ENCODE measurements around the gene PCDHGB6. TPM values are rescaled to one million over a fixed set of nuclear protein-coding genes. Genes with fewer than 3 reads are reported as not detected.

PCDHGB6 gene
- total RNA-seq, 1 experiment from 2014 or later = 0.09 TPM

Other genes starting within 250 kb of the PCDHGB6 start
- gene PCDHB7, start 235.4 kb upstream of the PCDHGB6 start, total RNA-seq (2022; extraction: Qiagen RNA extraction; ENCODE audit: low read depth) = not detected in 5 replicates
- 0.24 to 0.35 TPM (median 0.29 TPM) in 5 replicates for gene PCDHB8, start 230.2 kb upstream of the PCDHGB6 start, total RNA-seq (2022; extraction: Qiagen RNA extraction; ENCODE audit: low read depth)
- gene PCDHB16, start 225.6 kb upstream of the PCDHGB6 start, total RNA-seq (2022; extraction: Qiagen RNA extraction; ENCODE audit: low read depth) = 0.04 to 0.19 TPM (median 0.06 TPM) in 5 replicates
- gene PCDHB9, start 220.9 kb upstream of the PCDHGB6 start, total RNA-seq (2022; extraction: Qiagen RNA extraction; ENCODE audit: low read depth) = 0.05 to 0.12 TPM in 2 of 5 replicates, not detected in the others
- 0.04 to 0.06 TPM (median 0.05 TPM) in 3 of 5 replicates, not detected in the others for gene PCDHB10, start 215.7 kb upstream of the PCDHGB6 start, total RNA-seq (2022; extraction: Qiagen RNA extraction; ENCODE audit: low read depth)
- gene PCDHB11, start 208.4 kb upstream of the PCDHGB6 start, total RNA-seq (2022; extraction: Qiagen RNA extraction; ENCODE audit: low read depth) = 0.07 to 0.12 TPM (median 0.11 TPM) in 3 of 5 replicates, not detected in the others
- gene PCDHB12, start 199.3 kb upstream of the PCDHGB6 start, total RNA-seq (2022; extraction: Qiagen RNA extraction; ENCODE audit: low read depth) = 0.02 TPM in 1 of 5 replicates, not detected in the others
- 0.05 to 0.09 TPM (median 0.06 TPM) in 5 replicates for gene PCDHB13, start 194.1 kb upstream of the PCDHGB6 start, total RNA-seq (2022; extraction: Qiagen RNA extraction; ENCODE audit: low read depth)
- 0.05 to 0.15 TPM (median 0.08 TPM) in 5 replicates for gene PCDHB14, start 184.7 kb upstream of the PCDHGB6 start, total RNA-seq (2022; extraction: Qiagen RNA extraction; ENCODE audit: low read depth)
- gene PCDHB15, start 162.6 kb upstream of the PCDHGB6 start, total RNA-seq (2022; extraction: Qiagen RNA extraction; ENCODE audit: low read depth) = 0.05 to 0.06 TPM in 2 of 5 replicates, not detected in the others
- not detected in 5 replicates for gene SLC25A2, start 104.0 kb upstream of the PCDHGB6 start, total RNA-seq (2022; extraction: Qiagen RNA extraction; ENCODE audit: low read depth)
- gene TAF7, start 87.2 kb upstream of the PCDHGB6 start, total RNA-seq (2022; extraction: Qiagen RNA extraction; ENCODE audit: low read depth) = 67.8 to 84.2 TPM (median 73.3 TPM) in 5 replicates
- gene PCDHGA1, start 77.5 kb upstream of the PCDHGB6 start, total RNA-seq (2022; extraction: Qiagen RNA extraction; ENCODE audit: low read depth) = 0.37 to 0.48 TPM (median 0.40 TPM) in 5 replicates
- gene PCDHGA2, start 69.3 kb upstream of the PCDHGB6 start, total RNA-seq (2022; extraction: Qiagen RNA extraction; ENCODE audit: low read depth) = 0.66 to 0.87 TPM (median 0.76 TPM) in 5 replicates
- gene PCDHGA3, start 64.2 kb upstream of the PCDHGB6 start, total RNA-seq (2022; extraction: Qiagen RNA extraction; ENCODE audit: low read depth) = 0.02 to 0.04 TPM (median 0.03 TPM) in 3 of 5 replicates, not detected in the others
- gene PCDHGB1, start 57.9 kb upstream of the PCDHGB6 start, total RNA-seq (2022; extraction: Qiagen RNA extraction; ENCODE audit: low read depth) = 1.6 to 2.1 TPM (median 1.8 TPM) in 5 replicates
- gene PCDHGA4, start 53.0 kb upstream of the PCDHGB6 start, total RNA-seq (2022; extraction: Qiagen RNA extraction; ENCODE audit: low read depth) = 0.09 to 0.17 TPM (median 0.14 TPM) in 5 replicates
- gene PCDHGB2, start 48.0 kb upstream of the PCDHGB6 start, total RNA-seq (2022; extraction: Qiagen RNA extraction; ENCODE audit: low read depth) = 0.09 to 0.20 TPM (median 0.14 TPM) in 4 of 5 replicates, not detected in the other
- 0.07 to 0.22 TPM (median 0.18 TPM) in 5 replicates for gene PCDHGA5, start 43.9 kb upstream of the PCDHGB6 start, total RNA-seq (2022; extraction: Qiagen RNA extraction; ENCODE audit: low read depth)
- 0.19 to 0.37 TPM (median 0.31 TPM) in 5 replicates for gene PCDHGB3, start 37.8 kb upstream of the PCDHGB6 start, total RNA-seq (2022; extraction: Qiagen RNA extraction; ENCODE audit: low read depth)
- gene PCDHGA6, start 34.1 kb upstream of the PCDHGB6 start, total RNA-seq (2022; extraction: Qiagen RNA extraction; ENCODE audit: low read depth) = 0.19 to 0.39 TPM (median 0.26 TPM) in 5 replicates
- 0.84 to 1.3 TPM (median 1.1 TPM) in 5 replicates for gene PCDHGA7, start 25.3 kb upstream of the PCDHGB6 start, total RNA-seq (2022; extraction: Qiagen RNA extraction; ENCODE audit: low read depth)
- 0.77 to 1.0 TPM (median 0.88 TPM) in 5 replicates for gene PCDHGB4, start 20.3 kb upstream of the PCDHGB6 start, total RNA-seq (2022; extraction: Qiagen RNA extraction; ENCODE audit: low read depth)
- 0.02 to 0.03 TPM (median 0.02 TPM) in 3 of 5 replicates, not detected in the others for gene PCDHGA8, start 15.4 kb upstream of the PCDHGB6 start, total RNA-seq (2022; extraction: Qiagen RNA extraction; ENCODE audit: low read depth)
- 2.3 to 2.7 TPM (median 2.6 TPM) in 5 replicates for gene PCDHGB5, start 10.1 kb upstream of the PCDHGB6 start, total RNA-seq (2022; extraction: Qiagen RNA extraction; ENCODE audit: low read depth)
- gene PCDHGA9, start 5.2 kb upstream of the PCDHGB6 start, total RNA-seq (2022; extraction: Qiagen RNA extraction; ENCODE audit: low read depth) = 0.04 to 0.09 TPM (median 0.06 TPM) in 4 of 5 replicates, not detected in the other
- 0.03 TPM in 1 of 5 replicates, not detected in the others for gene PCDHGA10, start 5.0 kb downstream of the PCDHGB6 start, total RNA-seq (2022; extraction: Qiagen RNA extraction; ENCODE audit: low read depth)
- gene PCDHGB7, start 9.7 kb downstream of the PCDHGB6 start, total RNA-seq (2022; extraction: Qiagen RNA extraction; ENCODE audit: low read depth) = 0.06 to 0.08 TPM (median 0.06 TPM) in 4 of 5 replicates, not detected in the other
- gene PCDHGA11, start 13.0 kb downstream of the PCDHGB6 start, total RNA-seq (2022; extraction: Qiagen RNA extraction; ENCODE audit: low read depth) = not detected in 5 replicates
- 0.02 to 0.03 TPM in 2 of 5 replicates, not detected in the others for gene PCDHGA12, start 22.5 kb downstream of the PCDHGB6 start, total RNA-seq (2022; extraction: Qiagen RNA extraction; ENCODE audit: low read depth)
- 5.7 to 7.4 TPM (median 6.8 TPM) in 5 replicates for gene PCDHGC3, start 67.9 kb downstream of the PCDHGB6 start, total RNA-seq (2022; extraction: Qiagen RNA extraction; ENCODE audit: low read depth)
- not detected in 5 replicates for gene PCDHGC4, start 77.0 kb downstream of the PCDHGB6 start, total RNA-seq (2022; extraction: Qiagen RNA extraction; ENCODE audit: low read depth)
- gene PCDHGC5, start 81.1 kb downstream of the PCDHGB6 start, total RNA-seq (2022; extraction: Qiagen RNA extraction; ENCODE audit: low read depth) = 0.05 TPM in 1 of 5 replicates, not detected in the others
- 102 to 110 TPM (median 107 TPM) in 5 replicates for gene DIAPH1, start 211.0 kb downstream of the PCDHGB6 start, total RNA-seq (2022; extraction: Qiagen RNA extraction; ENCODE audit: low read depth)
- 44.8 to 53.9 TPM (median 50.6 TPM) in 5 replicates for gene HDAC3, start 228.8 kb downstream of the PCDHGB6 start, total RNA-seq (2022; extraction: Qiagen RNA extraction; ENCODE audit: low read depth)
- gene RELL2, start 229.0 kb downstream of the PCDHGB6 start, total RNA-seq (2022; extraction: Qiagen RNA extraction; ENCODE audit: low read depth) = 3.5 to 5.7 TPM (median 4.0 TPM) in 5 replicates
- 7.7 to 11.9 TPM (median 9.8 TPM) in 5 replicates for gene FCHSD1, start 243.4 kb downstream of the PCDHGB6 start, total RNA-seq (2022; extraction: Qiagen RNA extraction; ENCODE audit: low read depth)